Keratinocyte (primary cell): ENCODE measurements around the gene ZFYVE28.

ENCODE experiments used
- CTCF ChIP-seq, 3 experiments: IDR thresholded peaks in 1 of 3; conservative IDR thresholded peaks in 1 of 3; optimal IDR thresholded peaks in 1 of 3; 2 replicates in 2 of 3; 3 replicates in 1 of 3; pipeline versions ENCODE3 to v1.5.1; 2011; ENCODE audit warnings: low read length in 3 of 3, mild to moderate bottlenecking in 3 of 3, moderate library complexity in 2 of 3, control low read depth in 1 of 3, inconsistent platforms in 1 of 3; ENCODE audit not compliant: insufficient read depth in 2 of 3; ENCODE audit errors: extremely low read depth in 1 of 3
- EZH2 ChIP-seq: IDR thresholded peaks from one replicate; pipeline ENCODE4 v1.6.1; 2012; ENCODE audit warnings: inconsistent platforms, mild to moderate bottlenecking, low read length, moderate library complexity

DNA sequence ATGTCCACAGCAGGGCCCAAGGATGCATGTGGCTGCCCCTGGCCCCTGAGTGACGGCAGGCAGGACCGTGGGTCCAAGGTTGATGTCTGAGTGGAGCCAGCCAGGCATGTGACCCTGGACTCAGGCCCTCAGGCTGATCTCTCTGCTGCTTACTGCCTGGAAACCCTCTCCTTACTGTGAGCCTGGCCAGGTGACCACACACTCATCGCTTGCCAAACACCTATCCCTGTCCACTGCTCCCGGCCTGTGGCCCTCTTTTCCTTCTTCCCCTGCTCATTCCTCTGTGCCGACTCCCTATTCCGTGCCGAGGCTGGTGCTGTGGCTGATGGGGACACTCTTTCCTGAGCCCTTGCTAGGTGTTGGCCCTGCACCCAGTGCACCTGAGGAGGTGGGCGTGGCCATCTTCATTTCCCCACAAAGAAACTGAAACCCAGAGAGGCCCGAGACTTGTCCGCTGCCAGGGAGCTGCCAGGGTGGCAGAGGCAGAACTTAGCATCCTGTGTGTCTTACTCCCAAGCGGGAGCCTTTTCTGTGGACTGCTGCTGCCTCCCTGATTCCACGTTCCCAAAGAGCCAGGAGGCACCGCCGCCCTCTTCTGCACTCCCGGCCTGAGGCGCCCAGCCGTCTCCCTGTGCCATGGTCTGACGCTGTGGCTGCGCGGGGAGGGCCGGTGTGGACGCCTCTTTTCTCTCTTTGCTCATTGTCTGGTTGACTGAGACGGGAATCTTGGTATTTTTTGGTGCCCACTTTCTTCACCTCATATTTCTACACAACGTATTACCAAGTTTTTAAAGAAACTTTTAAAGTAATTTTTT is 39.2 kb upstream of the ZFYVE28 start:
- TF ChIP-seq CTCF (optimal IDR thresholded peaks at IDR 0.05 in 1 of 3, IDR thresholded peaks at IDR 0.05 in 1 of 3, conservative IDR thresholded peaks at IDR 0.05 in 1 of 3; ENCODE audit: extremely low read depth in 1 of 3, insufficient read depth in 2 of 3, low read length in 3 of 3): no peak
- no peak for TF ChIP-seq EZH2
